Measurements from ENCODE around the gene DYSF. TPM values are rescaled to one million over a fixed set of nuclear protein-coding genes. Genes with fewer than 3 reads are reported as not detected.
"Not testable (repeated sequence)": the region's sequence is repeated elsewhere in the genome, so short reads cannot be mapped to it uniquely, and the experiment has no call there.

DYSF gene
- total RNA-seq, 3 donors from 2014 or later = 2.0 to 19.4 (median 6.8) TPM

DNA sequence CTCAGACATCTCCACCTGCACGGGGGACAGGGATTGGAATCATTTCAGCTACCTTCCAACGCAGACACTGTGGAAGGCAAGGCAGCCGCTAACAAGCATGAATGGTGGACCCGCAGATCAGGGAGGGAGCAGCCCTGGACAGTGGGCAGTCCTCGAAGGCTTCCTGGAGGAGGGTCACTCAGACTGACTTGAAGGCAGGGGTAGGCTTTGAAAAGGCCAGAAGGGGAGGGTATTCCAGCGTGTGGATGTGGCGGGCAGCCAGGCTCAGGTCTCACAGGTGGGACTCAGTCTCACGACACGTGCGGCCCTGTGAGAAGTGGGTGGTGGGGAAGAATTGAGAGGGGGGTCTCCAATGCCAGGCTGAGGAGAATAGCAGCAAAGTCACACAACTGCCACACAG lies 29.9 kb downstream of the DYSF start:
- ATAC-seq (no peak), DNase-seq (no peak)
- TF ChIP-seq, protein P1, sequence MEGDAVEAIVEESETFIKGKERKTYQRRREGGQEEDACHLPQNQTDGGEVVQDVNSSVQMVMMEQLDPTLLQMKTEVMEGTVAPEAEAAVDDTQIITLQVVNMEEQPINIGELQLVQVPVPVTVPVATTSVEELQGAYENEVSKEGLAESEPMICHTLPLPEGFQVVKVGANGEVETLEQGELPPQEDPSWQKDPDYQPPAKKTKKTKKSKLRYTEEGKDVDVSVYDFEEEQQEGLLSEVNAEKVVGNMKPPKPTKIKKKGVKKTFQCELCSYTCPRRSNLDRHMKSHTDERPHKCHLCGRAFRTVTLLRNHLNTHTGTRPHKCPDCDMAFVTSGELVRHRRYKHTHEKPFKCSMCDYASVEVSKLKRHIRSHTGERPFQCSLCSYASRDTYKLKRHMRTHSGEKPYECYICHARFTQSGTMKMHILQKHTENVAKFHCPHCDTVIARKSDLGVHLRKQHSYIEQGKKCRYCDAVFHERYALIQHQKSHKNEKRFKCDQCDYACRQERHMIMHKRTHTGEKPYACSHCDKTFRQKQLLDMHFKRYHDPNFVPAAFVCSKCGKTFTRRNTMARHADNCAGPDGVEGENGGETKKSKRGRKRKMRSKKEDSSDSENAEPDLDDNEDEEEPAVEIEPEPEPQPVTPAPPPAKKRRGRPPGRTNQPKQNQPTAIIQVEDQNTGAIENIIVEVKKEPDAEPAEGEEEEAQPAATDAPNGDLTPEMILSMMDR (IDR thresholded peaks at IDR 0.05) = no peak
- H3K36me3 ChIP-seq (ENCODE audit: low read depth) = no peaks in the 10 kb centered on the region
- no peak overlapping the region for H3K4me3 ChIP-seq
- H3K9me3 ChIP-seq = no peaks in the 10 kb centered on the region
- intact Hi-C loops (cut with DNase I, micrococcal nuclease) = no loop called here
- no peaks in the 10 kb centered on the region for H3K4me1 ChIP-seq (ENCODE audit: low read depth)

DNA sequence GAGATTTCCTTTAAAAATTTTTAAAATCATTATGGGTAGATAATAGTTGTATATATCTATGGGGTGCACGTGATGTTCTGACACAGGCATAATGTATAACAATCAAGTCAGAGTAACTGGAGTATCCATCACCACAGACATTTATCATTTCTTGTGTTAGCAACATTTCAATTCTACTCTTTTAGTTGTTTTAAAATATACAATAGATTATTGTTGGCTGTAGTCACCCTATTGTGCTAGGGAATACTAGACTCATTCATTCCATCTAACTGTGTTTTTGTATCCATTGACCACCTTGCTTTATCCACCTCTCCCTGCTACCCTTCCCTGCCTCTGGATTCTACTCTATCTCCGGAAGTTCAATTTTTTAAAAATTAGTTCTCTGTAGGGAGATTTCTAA lies 31.0 kb downstream of the DYSF start:
- Histone ChIP-seq H3K4me3 (no peak overlapping the region), H3K36me3 (ENCODE audit: low read depth) (no peaks in the 10 kb centered on the region), H3K9me3 (no peaks in the 10 kb centered on the region), H3K4me1 (ENCODE audit: low read depth) (no peaks in the 10 kb centered on the region)
- DNase-seq (no peak), ATAC-seq (no peak)
- intact Hi-C loops (cut with DNase I, micrococcal nuclease) = no loop called here
- TF ChIP-seq, protein P1 (IDR thresholded peaks at IDR 0.05) = no peak

DNA sequence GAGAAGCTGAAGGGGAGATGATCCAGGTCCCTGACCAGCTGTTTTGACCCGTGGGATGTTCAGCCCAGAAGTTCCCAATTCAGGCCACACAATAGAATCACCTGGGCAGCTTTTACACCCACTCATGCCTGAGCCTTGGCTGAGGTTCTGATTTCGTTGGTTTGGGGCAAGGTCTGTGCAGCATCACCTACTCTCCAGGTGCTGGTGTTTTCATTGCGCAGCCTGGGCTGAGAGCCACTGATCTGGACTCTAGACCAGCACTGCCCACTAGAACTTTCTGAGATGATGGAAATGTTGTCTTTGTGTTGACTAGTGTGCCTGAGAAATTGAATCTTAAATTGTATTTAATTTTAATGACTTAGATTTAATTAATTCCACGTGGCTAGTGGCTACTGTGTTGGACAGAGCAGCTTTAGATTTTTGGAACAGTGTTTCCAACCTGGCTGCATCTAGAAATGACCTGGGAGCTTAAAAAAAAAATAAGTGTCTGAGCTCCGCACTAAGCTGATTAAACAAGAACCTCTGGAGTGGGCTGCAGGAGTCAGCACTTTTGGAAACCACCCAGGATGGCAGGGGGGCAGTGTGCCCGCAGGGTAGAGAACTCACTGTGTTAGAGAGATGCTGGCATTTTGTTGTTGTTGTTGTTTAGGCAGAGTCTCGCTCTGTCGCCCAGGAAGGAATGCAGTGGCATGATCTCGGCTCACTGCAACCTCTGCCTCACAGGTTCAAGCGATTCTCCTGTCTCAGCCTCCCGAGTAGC lies 33.7 kb downstream of the DYSF start:
- TF ChIP-seq, protein P1 (IDR thresholded peaks at IDR 0.05) = no peak
- Histone ChIP-seq H3K9me3 (no peaks in the 10 kb centered on the region), H3K4me1 (ENCODE audit: low read depth) (no peaks in the 10 kb centered on the region), H3K4me3 (no peak overlapping the region), H3K36me3 (ENCODE audit: low read depth) (no peaks in the 10 kb centered on the region)
- ATAC-seq (no peak), DNase-seq (no peak)
- intact Hi-C loops (cut with DNase I, micrococcal nuclease) = no loop called here

DNA sequence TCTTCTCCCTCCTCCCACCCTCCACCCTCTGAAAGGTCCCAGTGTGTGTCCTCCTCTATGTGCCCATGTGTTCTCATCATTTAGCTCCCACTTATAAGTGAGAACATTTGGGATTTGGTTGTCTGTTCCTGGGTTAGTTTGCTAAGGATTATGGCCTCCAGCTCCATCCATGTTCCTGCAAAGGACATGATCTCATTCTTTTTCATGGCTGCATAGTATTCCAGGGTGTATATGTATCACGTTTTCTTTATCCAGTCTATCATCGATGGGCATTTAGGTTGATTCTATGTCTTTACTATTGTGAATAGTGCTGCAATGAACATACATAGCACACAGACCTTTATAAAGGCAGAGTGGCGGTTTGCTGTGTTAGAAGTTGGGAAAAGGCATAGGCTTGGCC lies 38.2 kb downstream of the DYSF start:
- H3K36me3 ChIP-seq (ENCODE audit: low read depth); ATAC-seq; H3K9me3 ChIP-seq; H3K4me1 ChIP-seq (ENCODE audit: low read depth); intact Hi-C loops (cut with DNase I, micrococcal nuclease); H3K4me3 ChIP-seq; DNase-seq: not testable (repeated sequence)

DNA sequence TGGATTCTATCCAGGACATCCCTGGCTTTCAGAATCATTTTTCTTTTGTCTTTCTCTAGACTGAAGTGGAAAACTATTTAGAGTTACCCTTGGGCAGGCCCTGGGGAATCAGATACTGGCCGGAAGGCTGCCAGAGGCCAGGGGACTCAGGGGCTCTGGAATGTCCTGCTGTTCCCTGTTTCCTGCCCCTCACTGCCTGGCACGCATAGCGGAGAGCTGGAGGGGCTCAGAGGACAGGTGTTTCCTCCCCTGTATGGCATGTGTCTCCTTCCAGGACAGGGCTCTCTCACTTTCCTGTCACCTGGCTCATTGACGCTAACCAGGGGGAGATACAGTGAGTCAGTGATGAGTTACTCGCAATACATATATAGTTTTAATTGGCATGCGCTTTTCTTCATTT lies 38.8 kb downstream of the DYSF start:
- H3K9me3 ChIP-seq = no peaks in the 10 kb centered on the region
- DNase-seq = no peak
- ATAC-seq = no peak
- no peak overlapping the region for H3K4me3 ChIP-seq
- TF ChIP-seq, protein P1 (IDR thresholded peaks at IDR 0.05) = no peak
- no peaks in the 10 kb centered on the region for H3K36me3 ChIP-seq (ENCODE audit: low read depth)
- H3K4me1 ChIP-seq (ENCODE audit: low read depth) = no peaks in the 10 kb centered on the region
- intact Hi-C loops (cut with DNase I, micrococcal nuclease) = no loop called here

DNA sequence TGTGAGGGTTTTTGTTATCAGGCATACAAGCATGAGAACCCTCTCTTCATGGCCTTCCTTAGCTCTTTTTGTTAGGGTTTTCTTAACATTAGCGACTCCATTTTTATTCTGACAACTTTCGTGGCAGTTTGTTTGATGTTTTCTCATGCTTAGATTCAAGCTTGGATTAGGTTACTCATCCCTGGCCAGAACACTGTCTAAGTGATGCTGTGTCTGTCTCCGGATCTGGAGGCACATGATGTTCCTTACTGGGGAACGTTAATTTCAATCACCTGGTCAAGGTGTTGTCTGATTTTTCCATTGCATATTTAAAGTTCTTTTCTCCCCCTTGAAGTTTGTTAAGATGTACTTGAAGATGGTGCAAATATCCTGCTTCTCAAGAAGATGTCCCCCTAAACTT lies 40.7 kb downstream of the DYSF start:
- intact Hi-C loops (cut with DNase I, micrococcal nuclease) = no loop called here
- no peak for ATAC-seq
- no peaks in the 10 kb centered on the region for H3K9me3 ChIP-seq
- no peak overlapping the region for H3K4me3 ChIP-seq
- TF ChIP-seq, protein P1 (IDR thresholded peaks at IDR 0.05) = no peak
- DNase-seq = no peak
- no peaks in the 10 kb centered on the region for H3K36me3 ChIP-seq (ENCODE audit: low read depth)
- no peaks in the 10 kb centered on the region for H3K4me1 ChIP-seq (ENCODE audit: low read depth)

Data from mucosa of descending colon (tissue), 3 donors.